ENCODE results near the gene PRELID2.
"Not testable (repeated sequence)": the region's sequence is repeated elsewhere in the genome, so short reads cannot be mapped to it uniquely, and the experiment has no call there.

Gene PRELID2

DNA sequence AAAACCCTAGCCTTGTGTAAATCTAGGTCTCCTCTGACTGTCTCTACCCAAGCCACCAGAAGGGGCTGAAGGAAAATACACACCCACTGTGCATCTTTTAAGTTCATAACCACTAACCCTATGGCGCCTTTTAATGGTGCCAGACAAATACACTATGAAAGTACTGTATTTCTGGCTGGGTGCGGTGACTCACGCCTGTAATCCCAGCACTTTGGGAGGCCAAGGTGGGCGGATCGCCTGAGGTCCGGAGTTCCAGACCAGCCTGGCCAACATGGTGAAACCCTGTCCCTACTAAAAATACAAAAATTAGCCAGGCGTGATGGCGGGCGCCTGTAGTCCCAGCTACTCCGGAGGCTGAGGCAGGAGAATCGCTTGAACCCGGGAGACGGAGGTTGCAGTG is 1.1 kb upstream of the PRELID2 start:
- not testable (repeated sequence) for DNase-seq

DNA sequence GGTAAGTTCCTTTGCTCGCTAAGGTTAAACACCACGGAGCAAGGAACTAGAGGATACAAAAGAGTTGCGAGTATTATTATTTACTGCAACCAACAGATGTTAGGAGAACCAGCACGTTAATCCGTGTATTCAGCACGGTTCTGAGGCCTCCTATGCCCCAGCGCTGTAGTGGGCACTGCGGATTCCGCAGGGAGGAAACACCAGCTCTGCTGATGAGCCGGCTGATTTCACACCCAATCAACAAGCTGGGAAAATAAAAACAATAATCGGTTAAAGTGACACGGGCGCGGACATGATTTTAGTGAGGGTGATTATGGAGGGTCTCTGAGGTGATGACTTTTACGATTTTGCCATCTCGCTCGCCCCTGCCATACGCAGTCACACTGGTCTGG is 702 bp upstream of the PRELID2 start:
- no peak for DNase-seq

DNA sequence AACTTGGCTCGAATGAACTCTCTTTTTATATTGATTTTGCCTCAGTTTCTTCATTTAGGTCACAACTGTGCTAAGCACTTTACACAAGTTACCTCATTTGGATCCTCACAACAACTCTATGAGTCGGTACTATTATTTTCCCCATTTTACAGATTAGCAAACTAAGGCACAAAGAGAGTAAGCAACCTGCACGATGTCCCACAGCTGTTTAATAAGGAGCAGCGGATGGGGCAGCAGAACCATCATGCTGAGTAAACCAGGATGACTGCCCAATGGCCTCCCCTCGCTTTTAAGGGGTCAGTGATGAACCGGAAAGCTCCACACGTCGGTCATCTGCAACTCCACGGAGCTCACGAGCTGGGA is 607 bp downstream of the PRELID2 start:
- DNase-seq, result no peak

DNA sequence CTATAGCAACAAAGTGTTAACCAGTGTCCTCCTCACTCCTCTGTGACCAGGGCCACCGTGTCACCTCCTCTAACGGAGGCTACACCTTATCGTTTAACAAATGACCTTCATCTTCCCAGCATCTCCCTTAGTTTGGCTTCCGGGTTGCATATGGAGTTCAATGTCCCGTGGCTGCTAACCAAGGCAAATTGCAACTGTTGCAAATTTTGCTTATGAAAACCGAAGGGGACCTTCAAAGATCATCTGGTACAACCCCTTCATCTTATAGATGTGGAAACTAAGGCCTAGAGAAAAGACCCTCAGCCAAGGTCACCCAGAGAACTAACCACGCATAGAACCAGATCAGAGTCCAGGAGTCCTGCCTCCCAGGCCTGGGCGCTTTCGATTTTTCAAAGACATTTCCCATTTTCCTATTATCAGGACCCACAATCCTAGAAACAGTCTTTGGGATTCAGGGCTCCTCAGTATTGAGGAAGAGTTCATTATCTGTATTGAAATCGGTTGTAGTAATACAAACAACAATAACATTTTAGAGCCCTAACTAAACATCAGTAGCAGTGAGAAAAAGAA is 1.4 kb downstream of the PRELID2 start:
- no peak for DNase-seq

DNA sequence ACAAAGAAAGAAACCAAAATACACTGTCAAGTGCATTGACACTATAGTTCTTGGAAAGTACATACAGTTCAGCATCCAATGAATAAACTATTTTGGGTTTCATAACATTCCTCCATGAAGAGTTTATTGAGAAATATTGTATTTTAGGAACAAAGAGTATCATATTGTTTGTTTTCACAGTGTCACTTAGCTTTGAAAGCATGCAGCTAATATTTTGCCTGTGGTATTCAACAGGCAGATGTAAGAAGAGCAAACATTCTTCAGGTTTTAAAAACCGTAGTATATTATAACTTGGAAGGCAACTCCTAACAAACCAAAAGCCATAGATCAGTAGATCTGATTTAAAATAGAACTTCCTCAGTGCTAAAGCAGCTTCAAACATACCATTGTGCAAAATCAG is 4.5 kb downstream of the PRELID2 start:
- DNase-seq, result no peak

DNA sequence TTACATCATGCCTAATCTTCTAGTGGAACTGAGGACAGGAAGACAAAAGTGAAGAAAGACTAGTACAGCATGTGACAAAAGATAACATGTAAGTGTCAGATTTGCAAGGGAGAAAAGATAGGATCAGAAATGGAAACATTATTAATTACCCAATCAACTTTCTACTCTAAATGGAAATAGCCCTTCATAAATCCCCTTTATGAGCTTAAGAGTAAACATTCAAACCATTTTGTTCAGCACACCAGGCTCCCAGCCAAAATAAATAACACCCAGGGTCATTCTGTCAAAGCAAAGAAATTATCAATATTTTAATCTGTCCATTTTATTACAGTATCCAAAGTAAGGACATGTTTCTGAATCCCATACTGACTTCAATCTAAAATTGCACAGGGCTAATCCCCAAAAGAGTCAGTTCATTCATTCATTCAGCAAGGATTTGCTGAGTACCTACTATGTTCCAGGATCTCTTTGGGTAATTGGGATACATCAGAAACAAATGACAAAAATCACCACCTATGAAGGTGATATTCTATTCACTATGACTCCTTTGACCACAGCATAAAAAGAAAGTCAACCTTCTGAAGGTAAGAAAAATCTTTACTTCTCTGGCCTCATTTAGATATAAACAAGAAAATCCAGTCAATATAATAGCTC is 5.3 kb downstream of the PRELID2 start:
- no peak for DNase-seq

DNA sequence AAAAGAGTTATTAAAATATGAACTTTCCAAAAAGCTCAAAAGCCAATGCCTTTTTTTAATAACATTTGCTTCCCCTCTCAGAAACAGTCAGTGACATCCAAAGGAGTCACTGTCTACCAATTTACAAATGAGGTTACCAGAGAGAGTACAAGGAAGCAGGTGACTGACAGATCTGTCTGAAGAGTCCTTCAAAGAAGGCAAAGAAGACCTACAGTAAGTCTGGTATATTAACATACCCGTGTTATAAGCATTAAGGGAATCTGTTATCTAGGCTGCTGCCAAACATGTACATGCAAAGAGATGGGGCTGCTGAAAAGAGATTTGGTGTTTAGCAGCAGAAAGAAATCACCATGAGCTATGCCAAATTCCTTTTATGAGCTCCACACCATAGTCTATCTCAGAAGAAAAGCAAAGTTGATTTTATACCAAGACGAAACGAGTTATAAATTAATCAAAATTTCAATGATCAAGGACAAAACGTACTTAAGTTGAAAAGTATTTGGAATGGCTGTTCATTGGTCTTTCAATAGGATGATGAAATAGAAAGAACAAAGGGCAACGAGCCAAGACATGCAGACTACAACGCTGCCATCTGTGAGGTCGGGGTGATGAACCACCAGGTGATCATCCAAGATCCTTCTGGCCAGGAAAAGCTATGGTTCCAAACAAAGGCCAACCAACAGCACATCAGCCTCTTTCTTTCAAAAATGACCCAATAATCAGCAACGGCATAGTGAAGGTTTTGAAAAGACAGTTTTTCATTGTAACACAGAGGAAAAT is 8.1 kb downstream of the PRELID2 start:
- DNase-seq, result no peak

DNA sequence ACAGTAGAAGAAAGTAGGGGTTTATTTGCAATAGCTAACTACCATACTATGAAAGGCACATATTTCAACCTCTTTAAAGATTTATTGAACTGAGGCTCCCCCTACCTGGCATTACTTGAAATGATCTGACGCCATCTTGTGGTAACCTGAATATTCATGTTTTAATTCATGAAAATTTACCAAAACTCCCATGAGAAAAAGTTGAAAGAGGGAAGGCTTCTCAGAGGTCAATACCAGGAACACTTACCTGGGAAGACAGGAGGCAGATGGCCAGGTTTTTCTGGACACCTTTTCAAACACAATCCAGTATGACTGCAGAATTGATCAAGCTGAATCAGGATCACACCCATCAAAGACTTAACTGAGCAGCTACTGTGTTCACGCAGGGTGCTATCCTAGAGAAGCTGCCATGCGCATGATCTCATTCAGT is 9.4 kb downstream of the PRELID2 start:
- DNase-seq, result no peak

DNA sequence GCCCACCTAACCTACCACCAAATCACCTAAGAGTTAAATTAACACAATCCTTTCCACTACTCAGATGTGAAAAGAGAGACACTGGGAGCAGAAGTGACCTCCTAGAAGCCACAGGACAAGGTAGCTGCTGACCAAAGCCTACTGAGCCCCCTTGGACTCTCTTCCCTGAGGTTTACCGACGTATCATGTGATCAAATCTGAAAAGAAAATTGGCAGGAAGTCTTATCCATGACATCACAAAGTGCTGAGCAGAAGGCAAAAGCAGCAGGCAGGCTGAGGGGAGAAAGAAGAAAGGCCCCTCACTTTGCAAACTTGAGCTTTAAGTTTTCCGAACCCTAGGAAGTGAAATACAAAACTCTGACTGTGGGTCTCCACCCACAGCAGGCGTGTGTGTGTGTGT is 11.1 kb downstream of the PRELID2 start:
- no peak for DNase-seq

DNA sequence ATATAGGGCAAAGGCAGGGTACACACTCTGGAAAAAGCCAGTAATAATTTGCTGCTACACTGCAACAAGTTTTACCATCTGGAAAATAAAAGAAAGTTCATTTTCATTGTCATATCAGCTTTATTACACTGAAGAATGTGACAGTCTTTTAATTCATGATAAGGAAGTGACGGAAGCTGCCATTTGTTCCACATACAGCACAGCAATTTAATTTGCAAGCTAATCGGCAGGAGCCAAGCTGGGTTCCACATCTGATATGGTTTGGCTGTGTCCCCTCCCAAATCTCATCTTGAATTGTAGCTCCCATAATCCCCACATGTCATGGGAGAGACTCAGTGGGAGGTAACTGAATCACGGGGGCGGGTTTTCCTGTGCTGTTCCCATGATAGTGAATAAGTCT is 16.5 kb downstream of the PRELID2 start:
- no peak for DNase-seq

DNA sequence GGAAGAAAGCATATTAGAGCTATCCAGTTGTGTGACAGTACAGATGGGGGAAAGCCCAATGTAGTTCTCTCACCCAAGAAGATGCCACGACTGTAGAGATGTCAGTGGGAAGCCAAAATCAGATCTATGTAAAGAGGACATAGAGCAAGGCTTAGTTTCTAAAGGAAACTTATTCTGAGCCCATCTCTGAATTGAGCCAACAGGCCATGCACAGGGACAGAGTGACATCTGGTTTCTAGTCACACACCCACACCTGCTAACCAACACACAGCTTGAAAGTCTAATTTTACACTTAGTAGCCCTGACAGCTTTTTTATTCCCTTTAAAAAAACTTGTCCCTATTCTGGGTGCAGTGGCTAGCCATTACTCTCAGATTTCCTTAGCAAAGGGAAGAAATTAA is 22.3 kb downstream of the PRELID2 start:
- DNase-seq, result no peak

DNA sequence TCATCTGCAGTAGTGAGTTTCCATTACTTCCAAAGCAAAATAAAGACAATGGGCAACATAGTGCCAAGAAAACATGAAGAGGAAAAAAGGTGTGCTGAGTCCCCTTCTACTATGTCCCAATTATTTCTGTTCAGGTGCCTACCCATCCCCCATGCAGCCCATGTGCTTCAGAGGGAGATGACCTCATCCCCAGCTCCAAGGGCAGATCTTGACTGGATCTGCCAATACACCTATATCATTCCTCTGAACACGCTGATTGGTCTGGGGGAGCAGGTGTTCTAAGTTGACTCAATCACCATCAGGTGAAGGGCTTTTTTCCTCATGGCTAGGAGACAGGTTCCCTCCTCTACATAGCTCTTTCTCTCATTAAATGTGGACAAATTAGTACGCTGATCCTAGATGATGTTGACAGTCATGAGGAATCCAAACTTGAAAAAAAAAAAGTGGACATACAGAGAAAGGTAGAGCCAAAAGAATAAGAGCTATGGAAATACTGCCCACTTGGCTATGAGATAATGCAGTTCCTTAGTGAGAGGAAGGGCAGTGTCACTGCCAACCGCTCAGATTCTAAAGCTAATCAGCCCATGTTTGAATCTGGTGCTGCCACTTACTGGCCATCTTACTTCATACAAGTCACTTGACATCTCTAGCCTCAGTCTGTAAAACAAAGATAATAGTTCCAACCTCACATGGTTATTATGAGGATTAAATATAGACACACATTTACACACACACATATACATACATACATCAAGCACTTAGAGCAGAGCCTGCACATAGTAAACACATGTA is 23.1 kb downstream of the PRELID2 start:
- no peak for DNase-seq

DNA sequence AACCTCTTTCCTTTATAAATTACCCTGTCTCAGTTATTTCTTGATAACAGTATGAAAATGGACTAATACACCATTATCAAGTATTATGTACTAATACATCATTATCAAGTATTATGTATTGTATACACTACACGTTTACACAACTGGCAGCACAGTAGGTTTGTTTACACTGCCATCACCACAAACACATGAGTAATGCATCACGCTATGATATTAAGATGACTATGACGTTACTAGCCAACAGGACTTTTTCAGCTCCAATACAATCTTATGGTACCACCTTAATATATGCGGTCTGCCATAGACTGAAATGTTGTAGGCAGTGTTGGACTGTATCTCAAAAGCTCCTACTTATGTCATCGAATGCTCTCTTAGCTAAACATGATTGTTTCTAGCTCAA is 28.2 kb downstream of the PRELID2 start:
- no peak for DNase-seq

DNA sequence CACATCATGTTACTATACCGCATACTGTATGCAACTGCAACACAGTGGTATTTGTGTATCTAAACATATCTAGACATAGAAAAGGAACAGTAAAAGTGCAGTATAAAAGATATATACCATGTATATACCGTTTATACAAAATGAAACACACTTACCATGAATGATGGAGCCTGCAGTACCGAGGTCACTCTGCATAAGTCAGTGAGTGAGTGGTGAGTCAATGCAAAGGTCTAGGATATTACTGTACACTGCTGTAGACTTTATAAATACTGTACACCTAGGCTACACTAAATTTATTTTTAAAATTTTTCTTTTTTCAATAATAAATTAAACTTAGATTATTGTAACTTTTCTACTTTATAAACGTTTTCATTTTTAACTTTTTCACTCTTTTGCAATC is 29.3 kb downstream of the PRELID2 start:
- no peak for DNase-seq

DNA sequence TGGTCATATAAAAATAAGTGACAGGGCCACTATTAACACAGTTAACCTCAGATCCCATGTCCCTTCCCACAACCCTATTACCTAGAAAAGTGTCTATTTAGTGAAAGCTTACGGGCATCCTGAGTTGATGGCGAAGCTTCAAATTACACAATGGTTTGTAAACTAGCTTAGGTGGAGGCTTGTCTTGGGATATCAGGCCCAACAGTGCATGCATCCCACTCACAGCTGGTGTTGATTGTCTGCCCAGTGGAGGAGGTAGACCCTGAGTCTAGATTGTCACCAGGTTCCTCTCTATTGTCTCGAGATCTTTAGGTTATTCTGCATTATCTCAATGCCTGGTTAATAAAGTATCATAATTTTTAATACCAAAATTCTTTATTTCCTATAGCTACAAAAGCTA is 30.4 kb downstream of the PRELID2 start:
- DNase-seq, result no peak

DNA sequence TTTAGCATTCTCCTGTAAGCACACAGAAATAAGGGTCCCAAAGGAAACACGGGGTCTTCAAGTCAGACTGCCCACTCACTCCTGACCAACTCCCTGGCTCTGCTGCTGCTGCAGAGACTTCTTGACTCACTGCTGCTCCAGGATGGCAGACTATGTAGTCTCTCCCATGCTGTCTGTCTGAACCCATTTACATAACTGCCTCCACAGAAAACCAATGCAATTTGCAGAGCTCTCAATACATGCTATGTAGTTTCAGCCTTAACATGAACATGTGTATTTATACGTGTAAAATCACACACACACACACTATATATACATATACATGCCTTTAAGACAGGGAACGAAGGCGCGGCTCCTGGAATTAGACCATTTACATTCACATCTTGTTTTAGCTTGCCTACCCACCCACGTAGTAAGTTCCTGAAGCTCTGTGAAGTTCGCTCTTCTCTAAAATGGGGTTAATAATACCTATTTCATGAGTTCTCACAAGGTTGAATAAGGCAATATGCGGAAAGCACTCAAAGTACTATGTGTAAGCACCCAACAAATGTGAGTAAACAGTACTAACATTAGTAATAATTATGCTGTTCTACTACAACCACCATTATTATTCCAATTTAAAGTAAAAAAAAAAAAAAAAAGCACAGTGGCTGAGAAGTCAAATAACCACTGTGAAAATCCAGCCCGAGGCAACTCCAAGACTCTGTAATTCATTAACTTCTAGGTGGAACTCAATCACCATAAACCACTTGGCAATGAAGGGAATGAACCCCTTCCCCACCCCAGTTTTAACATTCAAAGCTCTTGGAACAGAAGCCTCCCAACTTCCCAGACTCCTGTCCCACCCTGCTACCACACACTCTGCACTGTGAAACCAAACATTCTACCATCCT is 31.8 kb downstream of the PRELID2 start:
- no peak for DNase-seq

DNA sequence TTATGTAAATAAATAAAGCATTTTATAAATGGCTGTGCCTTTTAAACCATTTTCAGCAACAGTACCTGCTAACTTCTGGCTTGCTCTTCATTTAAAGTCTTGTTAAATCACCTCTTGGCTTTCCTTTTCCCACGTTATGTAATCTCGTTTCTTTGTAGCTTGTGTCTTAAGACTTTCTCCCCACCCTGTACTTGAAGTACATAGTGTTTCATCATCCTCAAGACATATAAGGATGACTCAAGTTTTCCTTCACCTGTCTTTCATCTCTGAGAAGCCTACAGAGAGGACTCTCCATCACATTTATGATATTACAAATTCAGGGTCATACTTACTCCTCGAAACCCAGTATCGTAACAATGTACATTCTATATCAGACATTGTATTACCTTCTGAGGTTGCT is 33.9 kb downstream of the PRELID2 start:
- DNase-seq, result no peak

DNA sequence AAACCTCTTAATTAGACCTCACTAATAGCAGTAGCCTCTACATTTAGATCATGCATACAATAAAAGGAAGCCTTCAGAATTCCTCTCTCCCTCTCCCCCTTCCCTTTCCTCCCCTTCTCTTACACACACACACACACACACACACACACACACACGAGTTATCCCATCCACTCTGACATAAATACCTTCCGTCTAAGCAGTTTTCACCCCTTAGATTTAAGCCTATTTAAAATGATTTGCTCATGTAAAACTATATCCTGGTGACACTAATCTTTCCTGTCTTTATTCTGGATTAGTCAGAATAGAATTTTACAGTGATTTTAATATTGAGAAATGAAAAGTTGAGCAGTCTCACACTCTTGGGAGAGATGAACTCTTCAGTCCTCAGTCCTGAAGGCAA is 35.0 kb downstream of the PRELID2 start:
- no peak for DNase-seq

DNA sequence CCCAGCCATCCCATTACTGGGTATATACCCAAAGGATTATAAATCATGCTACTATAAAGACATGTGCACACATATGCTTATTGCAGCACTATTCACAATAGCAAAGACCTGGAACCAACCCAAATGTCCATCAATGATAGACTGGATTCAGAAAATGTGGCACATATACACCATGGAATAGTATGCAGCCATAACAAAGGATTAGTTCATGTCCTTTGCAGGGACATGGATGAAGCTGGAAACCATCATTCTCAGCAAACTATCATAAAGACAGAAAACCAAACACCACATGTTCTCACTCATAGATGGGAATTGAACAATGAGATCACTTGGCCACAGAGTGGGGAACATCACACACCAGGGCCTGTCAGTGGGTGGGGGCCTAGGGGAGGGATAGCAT is 36.6 kb downstream of the PRELID2 start:
- not testable (repeated sequence) for DNase-seq

DNA sequence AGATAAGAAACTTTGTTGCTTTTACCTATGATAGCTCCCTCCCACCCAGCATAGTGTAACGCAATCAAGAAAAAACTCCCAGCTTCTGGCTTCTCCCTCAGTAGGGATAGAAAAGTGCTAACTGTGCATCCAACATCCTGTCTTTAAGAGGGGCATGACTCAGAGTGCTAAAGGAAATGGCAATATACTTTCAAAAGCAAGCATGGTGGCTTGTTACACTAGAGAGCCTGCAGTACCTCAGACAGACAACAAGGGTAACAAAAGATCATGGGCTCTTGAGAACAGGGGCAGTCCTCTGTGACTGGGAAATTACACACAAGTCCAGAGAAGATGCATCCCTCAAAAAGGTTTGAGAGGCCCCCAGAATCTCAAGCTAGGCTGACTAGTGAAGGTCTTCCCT is 37.8 kb downstream of the PRELID2 start:
- DNase-seq, result no peak

DNA sequence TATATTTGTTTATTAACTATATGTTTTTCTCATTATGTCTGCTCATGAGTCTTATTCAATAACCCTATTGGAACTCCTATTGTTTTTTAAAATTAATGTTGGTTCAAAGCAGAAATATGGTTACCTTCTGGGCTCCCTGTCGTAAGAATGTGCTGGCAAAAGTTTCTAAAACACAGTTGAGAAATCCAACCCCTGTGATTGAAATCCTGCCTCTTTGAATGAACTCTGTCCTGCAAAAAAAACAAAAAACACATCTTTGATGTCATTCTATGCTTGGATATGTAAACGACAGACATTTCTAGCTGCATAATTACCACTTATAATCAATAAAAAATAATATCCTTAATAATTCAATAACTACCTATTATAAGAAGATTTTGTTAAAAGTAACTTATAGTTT is 38.8 kb downstream of the PRELID2 start:
- no peak for DNase-seq

DNA sequence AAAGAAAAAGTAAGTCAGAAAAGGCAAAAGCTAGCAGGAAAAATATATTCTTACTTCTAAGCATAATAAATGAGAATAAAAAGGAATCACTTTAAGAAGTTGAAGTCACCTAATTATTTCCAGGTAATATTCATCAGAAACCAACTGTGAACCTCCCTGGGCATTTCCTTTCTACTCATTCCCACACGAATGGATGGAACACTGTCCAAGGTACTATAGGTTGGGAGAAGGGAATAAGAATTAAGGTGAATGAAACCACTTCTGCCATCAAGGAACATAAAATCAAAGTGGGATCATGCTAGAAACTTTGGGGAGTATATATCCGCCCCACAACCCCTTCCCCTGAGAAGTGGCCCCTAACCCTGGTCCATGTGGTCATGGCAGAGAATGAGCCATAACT is 41.6 kb downstream of the PRELID2 start:
- DNase-seq, result no peak

DNA sequence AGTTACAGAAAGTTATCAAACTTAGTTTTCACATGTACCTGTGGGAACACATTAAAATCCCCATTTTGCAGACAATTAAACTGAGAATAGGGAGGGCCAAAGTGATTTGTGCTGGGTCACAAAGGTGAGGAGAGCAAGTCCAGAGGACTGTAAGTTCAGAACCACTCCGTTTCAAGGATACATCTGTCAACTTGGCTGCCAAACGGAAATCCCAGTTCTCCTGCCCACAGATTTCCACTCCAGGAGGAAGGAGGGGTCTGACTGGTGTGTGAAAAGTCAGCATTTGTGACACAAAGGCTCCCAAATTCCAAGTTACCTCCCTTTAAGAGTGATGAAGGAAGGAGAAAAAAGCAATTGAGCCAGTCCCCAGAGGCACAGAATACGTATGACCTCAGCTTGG is 42.3 kb downstream of the PRELID2 start:
- DNase-seq, result no peak

Measured in bone marrow (tissue), 2 donors.